ENCODE measurements around the gene DNAJC28. TPM values are rescaled to one million over a fixed set of nuclear protein-coding genes. Genes with fewer than 3 reads are reported as not detected.

Gene DNAJC28
- total RNA-seq, 1 experiment from 2014 or later, result 3.4 TPM

GRCh38 chr21:33522297-33522952, 30.9 kb upstream of the DNAJC28 start:
- Histone ChIP-seq H2BK20ac (ENCODE audit: low read depth, low read length, poor library complexity, severe bottlenecking) (no peak overlapping the region), H3K18ac (ENCODE audit: insufficient read length, low read depth, low read length) (no peak overlapping the region), H4K20me1 (ENCODE audit: control insufficient read depth, insufficient read depth, insufficient read length) (no peaks in the 10 kb centered on the region), H4K8ac (replicated peaks; ENCODE audit: insufficient read length, low read depth, low read length) (no peak overlapping the region), H3K9me3 (ENCODE audit: control insufficient read depth, low read depth, low read length) (no peaks in the 10 kb centered on the region), H3K56ac (ENCODE audit: insufficient read length, low read depth, low read length) (no peak overlapping the region), H3K79me1 (ENCODE audit: insufficient read depth, low read depth, low read length, poor library complexity, severe bottlenecking) (no peaks in the 10 kb centered on the region), H3K79me2 (ENCODE audit: insufficient read depth, low read length) (no peaks in the 10 kb centered on the region), H2AK5ac (ENCODE audit: insufficient read length, low read length) (no peak overlapping the region), H4K91ac (ENCODE audit: insufficient read length, low read depth, low read length) (no peak overlapping the region), H2BK12ac (ENCODE audit: insufficient read length, low read depth, low read length) (no peak overlapping the region), H2BK5ac (ENCODE audit: insufficient read length, low read length) (no peak overlapping the region), H2BK120ac (ENCODE audit: low read depth, low read length, poor library complexity, severe bottlenecking) (no peak overlapping the region), H3K23ac (ENCODE audit: insufficient read length, low read depth, low read length) (no peak overlapping the region), H3K4ac (ENCODE audit: low read depth, low read length) (no peak overlapping the region), H3K23me2 (ENCODE audit: insufficient read length, low read depth, low read length, poor library complexity, severe bottlenecking) (no peaks in the 10 kb centered on the region), H3K4me1 (ENCODE audit: insufficient read depth, low read length) (no peaks in the 10 kb centered on the region), H3K4me2 (ENCODE audit: insufficient read depth, insufficient read length, low read length) (no peak overlapping the region), H2BK15ac (ENCODE audit: low read depth, low read length) (no peak overlapping the region), H4K5ac (ENCODE audit: insufficient read length, low read depth, low read length) (no peak overlapping the region), H3K9ac (ENCODE audit: extremely low read depth, insufficient read length, low read length) (no peak overlapping the region), H2AFZ (ENCODE audit: low read length) (no peak overlapping the region), H3T11ph (ENCODE audit: low read length) (no peak overlapping the region), H3K27me3 (ENCODE audit: insufficient read depth, low read length) (no peaks in the 10 kb centered on the region), H3K14ac (ENCODE audit: insufficient read depth, low read length) (no peak overlapping the region), H3K27ac (ENCODE audit: insufficient read length, low read depth, low read length) (no peak overlapping the region)
- TF ChIP-seq CTCF (conservative IDR thresholded peaks at IDR 0.05), result no peak
- WGBS (ENCODE audit: extremely low coverage, insufficient read length, low lambda C conversion rate), result no CpG with 5 or more reads among the region's 5 CpGs
- Mint-ChIP-seq H3K27ac (peak overlapping the region in 1 of 3 experiments; percentile 91; a peak in 2 of 7 replicates), H3K4me3 (no peak overlapping the region), H3K27me3 (ENCODE audit: low read depth) (no peaks in the 10 kb centered on the region), H3K9me3 (no peaks in the 10 kb centered on the region), H3K4me1 (no peaks in the 10 kb centered on the region), H3K36me3 (ENCODE audit: insufficient read depth in 1 of 3, low read depth in 3 of 3) (peaks cover 29 to 74% (median 60%) of the 10 kb centered on the region in 3 experiments; a peak in 6 of 7 replicates)
- DNase-seq, result no peak
